WTC11 (cell line): ENCODE results near the gene FER1L5. TPM values are rescaled to one million over a fixed set of nuclear protein-coding genes. Genes with fewer than 3 reads are reported as not detected.

Experiments used
- ATAC-seq: fragments of 200-7000 bp; cut with Tn5 transposase; 2 replicates; pipeline ENCODE4 v1.10.0; 2021; ENCODE audit warnings: mild to moderate bottlenecking, moderate library complexity
- CTCF ChIA-PET: fragments of 300-600 bp; sonication (Branson Sonifier 250); formaldehyde crosslinking; loops from one replicate; lab custom pipeline; 2021; ENCODE audit warnings: antibody characterized with exemption; lab: Charles Lee
- POLR2A ChIA-PET: fragments of 350-600 bp; sonication (Branson Sonifier 250); formaldehyde crosslinking; loops from one replicate; lab custom pipeline; 2021; ENCODE audit warnings: antibody characterized with exemption; lab: Charles Lee
- DNase-seq: peaks from one replicate; pipeline ENCODE4 v3.0.0; 2021; ENCODE audit warnings: low spot score
- H3K27ac Mint-ChIP-seq: 2 replicates; pipeline ENCODE4 v1.8.0; 2021; ENCODE audit warnings: mixed read lengths
- H3K27me3 Mint-ChIP-seq: 2 replicates; pipeline ENCODE4 v1.8.0; 2021; ENCODE audit warnings: low read depth, mild to moderate bottlenecking, moderate library complexity, mixed read lengths
- H3K36me3 Mint-ChIP-seq: 2 replicates; pipeline ENCODE4 v1.8.0; 2021; ENCODE audit warnings: mixed read lengths
- H3K4me1 Mint-ChIP-seq: 2 replicates; pipeline ENCODE4 v1.8.0; 2022; ENCODE audit warnings: mixed read lengths
- H3K4me3 Mint-ChIP-seq: 2 replicates; pipeline ENCODE4 v1.8.0; 2021; ENCODE audit warnings: mild to moderate bottlenecking, moderate library complexity, mixed read lengths
- H3K9me3 Mint-ChIP-seq: 2 replicates; pipeline ENCODE4 v1.8.0; 2021; ENCODE audit warnings: mixed read lengths
- CREM ChIP-seq: sonication (generic); formaldehyde crosslinking; IDR thresholded peaks from 2 replicates; pipeline ENCODE4 v1.8.1; 2022; ENCODE audit warnings: mild to moderate bottlenecking, missing genetic modification reagents, moderate library complexity
- GRHL2 ChIP-seq: fragments of 250-450 bp; sonication (Bioruptor Pico); IDR thresholded peaks from 2 replicates; pipeline ENCODE4 v1.8.0; 2022; ENCODE audit warnings: mild to moderate bottlenecking, moderate library complexity; ENCODE audit not compliant: insufficient replicate concordance, severe bottlenecking
- HMGA2 ChIP-seq: fragments of 250-450 bp; sonication (Bioruptor Pico); IDR thresholded peaks from 2 replicates; pipeline ENCODE4 v1.4.0; 2021; ENCODE audit warnings: mild to moderate bottlenecking, moderate library complexity
- KAT7 ChIP-seq: sonication (generic); formaldehyde crosslinking; IDR thresholded peaks from 2 replicates; pipeline ENCODE4 v1.8.1; 2023; ENCODE audit warnings: missing genetic modification reagents, mild to moderate bottlenecking, borderline replicate concordance
- PRRX2 ChIP-seq: fragments of 250-450 bp; sonication (Bioruptor Pico); IDR thresholded peaks from 2 replicates; pipeline ENCODE4 v1.8.0; 2021; ENCODE audit warnings: mild to moderate bottlenecking
- RELA ChIP-seq: sonication (generic); formaldehyde crosslinking; IDR thresholded peaks from 2 replicates; pipeline ENCODE4 v1.8.1; 2022; ENCODE audit warnings: missing genetic modification reagents, mild to moderate bottlenecking, borderline replicate concordance
- RORB ChIP-seq: fragments of 250-450 bp; sonication (Bioruptor Pico); IDR thresholded peaks from 2 replicates; pipeline ENCODE4 v1.9.0; 2021; ENCODE audit warnings: mild to moderate bottlenecking
- SMAD3 ChIP-seq: sonication (generic); formaldehyde crosslinking; IDR thresholded peaks from 2 replicates; pipeline ENCODE4 v1.8.0; 2022; ENCODE audit warnings: missing genetic modification reagents, mild to moderate bottlenecking, borderline replicate concordance
- SMAD4 ChIP-seq: sonication (generic); formaldehyde crosslinking; IDR thresholded peaks from 2 replicates; pipeline ENCODE4 v1.8.0; 2022; ENCODE audit warnings: mild to moderate bottlenecking, missing genetic modification reagents
- SOX15 ChIP-seq: fragments of 250-450 bp; sonication (Bioruptor Pico); IDR thresholded peaks from 2 replicates; pipeline ENCODE4 v1.9.0; 2021; ENCODE audit warnings: mild to moderate bottlenecking
- TCF7 ChIP-seq: sonication (generic); formaldehyde crosslinking; IDR thresholded peaks from 2 replicates; pipeline ENCODE4 v1.8.0; 2022; ENCODE audit warnings: mild to moderate bottlenecking, low read depth, missing genetic modification reagents, moderate library complexity
- ZBTB21 ChIP-seq: sonication (generic); formaldehyde crosslinking; IDR thresholded peaks from 2 replicates; pipeline ENCODE4 v1.8.1; 2023; ENCODE audit warnings: mild to moderate bottlenecking, missing genetic modification reagents, borderline replicate concordance
- total RNA-seq: library from RNA; stranded (reverse); gene quantifications from 3 replicates; pipeline ENCODE4 v1.2.3, GENCODE V29; 2021
- TF ChIP-seq, protein P1 (sequence below): sonication (generic); formaldehyde crosslinking; IDR thresholded peaks from 2 replicates; pipeline ENCODE4 v1.8.1; 2022; ENCODE audit warnings: mild to moderate bottlenecking, moderate library complexity, missing genetic modification reagents
- TF ChIP-seq, protein P2 (sequence below): sonication (generic); formaldehyde crosslinking; IDR thresholded peaks from 2 replicates; pipeline ENCODE4 v1.8.1; 2022; ENCODE audit warnings: low read depth, missing genetic modification reagents, borderline replicate concordance
- TF ChIP-seq, protein P3 (sequence below): sonication (generic); formaldehyde crosslinking; IDR thresholded peaks from 2 replicates; pipeline ENCODE4 v1.8.0; 2022; ENCODE audit warnings: mild to moderate bottlenecking, missing genetic modification reagents
- TF ChIP-seq, protein P4 (sequence below): sonication (generic); formaldehyde crosslinking; IDR thresholded peaks from 2 replicates; pipeline ENCODE4 v1.8.0; 2022; ENCODE audit warnings: mild to moderate bottlenecking, missing genetic modification reagents

FER1L5 gene
- total RNA-seq, 1 experiment from 2014 or later, result 1.4 TPM

DNA sequence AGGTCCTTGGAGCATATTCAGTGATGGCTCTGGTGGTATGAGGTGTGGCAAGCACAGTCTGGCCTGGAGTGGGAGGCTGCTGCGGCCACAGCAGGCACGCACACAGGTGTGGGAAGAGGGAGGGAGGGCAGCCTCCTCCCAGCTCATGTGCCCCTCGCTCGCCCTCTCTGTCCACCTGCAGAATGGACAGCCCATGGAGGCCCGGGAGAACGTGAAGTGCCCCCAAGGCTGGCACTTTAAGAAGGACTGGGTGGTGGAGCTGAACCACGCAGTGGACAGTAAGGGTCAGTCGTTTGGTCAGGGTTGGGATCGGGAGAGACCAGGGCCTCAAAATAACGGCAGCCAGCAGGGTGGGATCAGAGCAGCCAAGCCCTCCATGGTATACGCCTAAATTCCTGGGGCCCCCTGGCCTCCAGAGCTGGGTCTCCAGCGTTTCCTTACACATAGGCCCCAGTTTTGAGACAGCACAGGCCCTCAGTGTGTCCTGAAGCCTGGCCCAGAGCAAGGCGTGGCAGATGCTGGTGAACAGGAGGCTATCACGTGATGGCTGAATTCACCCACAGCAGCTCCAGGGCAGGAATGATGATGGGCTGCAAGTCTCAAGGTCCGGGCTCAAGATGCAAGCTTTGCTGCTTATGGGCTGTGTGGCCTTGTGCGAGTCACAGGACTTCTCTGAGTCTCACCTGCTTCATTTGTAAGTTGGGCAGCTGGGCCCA, 47.9 kb downstream of the FER1L5 start (continued):
- TF ChIP-seq KAT7 (CRISPR knock-in tag) (no peak), GRHL2 (CRISPR knock-in tag) (no peak), HMGA2 (CRISPR knock-in tag) (no peak), ZBTB21 (CRISPR knock-in tag) (no peak), CREM (CRISPR knock-in tag) (no peak), PRRX2 (CRISPR knock-in tag) (no peak), RELA (CRISPR knock-in tag) (no peak), RORB (CRISPR knock-in tag) (no peak)
- TF ChIP-seq, protein P1, sequence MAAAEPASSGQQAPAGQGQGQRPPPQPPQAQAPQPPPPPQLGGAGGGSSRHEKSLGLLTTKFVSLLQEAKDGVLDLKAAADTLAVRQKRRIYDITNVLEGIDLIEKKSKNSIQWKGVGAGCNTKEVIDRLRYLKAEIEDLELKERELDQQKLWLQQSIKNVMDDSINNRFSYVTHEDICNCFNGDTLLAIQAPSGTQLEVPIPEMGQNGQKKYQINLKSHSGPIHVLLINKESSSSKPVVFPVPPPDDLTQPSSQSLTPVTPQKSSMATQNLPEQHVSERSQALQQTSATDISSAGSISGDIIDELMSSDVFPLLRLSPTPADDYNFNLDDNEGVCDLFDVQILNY (CRISPR knock-in tag), result no peak

DNA sequence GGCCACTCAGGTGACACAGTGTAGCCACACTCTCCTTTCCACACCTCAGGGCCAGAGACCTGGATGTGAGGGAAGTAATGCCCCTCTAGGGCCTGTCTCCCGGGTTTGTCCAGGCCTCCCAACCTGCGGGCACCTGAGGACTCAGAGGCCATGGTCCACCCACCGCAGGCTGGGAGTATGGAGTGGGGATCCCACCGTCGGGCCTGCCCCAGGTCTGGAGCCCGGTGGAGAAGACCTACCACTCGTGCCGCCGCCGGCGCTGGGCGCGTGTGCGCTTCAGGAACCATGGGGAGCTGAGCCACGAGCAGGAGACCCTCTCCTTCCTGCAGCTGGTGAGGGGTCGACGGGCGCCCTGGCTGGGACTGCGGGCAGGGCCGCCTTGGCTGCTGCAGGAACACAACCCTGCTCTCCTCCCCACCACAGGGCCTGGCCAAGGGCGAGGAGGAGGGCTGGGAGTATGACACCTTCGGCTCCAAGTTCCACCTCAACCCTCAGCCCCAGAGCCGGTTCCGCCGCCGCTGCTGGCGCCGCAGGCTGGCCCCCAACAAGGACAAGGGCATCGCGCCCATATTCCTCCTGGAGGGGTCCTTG, 48.6 kb downstream of the FER1L5 start:
- ChIA-PET POLR2A (no interaction called here), CTCF (interaction anchor here (1.1 kb wide), 1 partner anchor 8 kb away, joined by 3 read pairs; no protein-coding TSS in a partner anchor)
- Mint-ChIP-seq H3K27ac (no peak overlapping the region), H3K4me1 (no peaks in the 10 kb centered on the region), H3K36me3 (no peaks in the 10 kb centered on the region), H3K9me3 (no peaks in the 10 kb centered on the region)
- TF ChIP-seq SMAD4 (CRISPR knock-in tag) (no peak), SOX15 (CRISPR knock-in tag) (no peak)
- TF ChIP-seq, all 79 proteins: peak for 0
- H3K27me3 Mint-ChIP-seq, result no peaks in the 10 kb centered on the region
- H3K4me3 Mint-ChIP-seq, result no peak overlapping the region
- no peak for DNase-seq
- no peak for ATAC-seq

DNA sequence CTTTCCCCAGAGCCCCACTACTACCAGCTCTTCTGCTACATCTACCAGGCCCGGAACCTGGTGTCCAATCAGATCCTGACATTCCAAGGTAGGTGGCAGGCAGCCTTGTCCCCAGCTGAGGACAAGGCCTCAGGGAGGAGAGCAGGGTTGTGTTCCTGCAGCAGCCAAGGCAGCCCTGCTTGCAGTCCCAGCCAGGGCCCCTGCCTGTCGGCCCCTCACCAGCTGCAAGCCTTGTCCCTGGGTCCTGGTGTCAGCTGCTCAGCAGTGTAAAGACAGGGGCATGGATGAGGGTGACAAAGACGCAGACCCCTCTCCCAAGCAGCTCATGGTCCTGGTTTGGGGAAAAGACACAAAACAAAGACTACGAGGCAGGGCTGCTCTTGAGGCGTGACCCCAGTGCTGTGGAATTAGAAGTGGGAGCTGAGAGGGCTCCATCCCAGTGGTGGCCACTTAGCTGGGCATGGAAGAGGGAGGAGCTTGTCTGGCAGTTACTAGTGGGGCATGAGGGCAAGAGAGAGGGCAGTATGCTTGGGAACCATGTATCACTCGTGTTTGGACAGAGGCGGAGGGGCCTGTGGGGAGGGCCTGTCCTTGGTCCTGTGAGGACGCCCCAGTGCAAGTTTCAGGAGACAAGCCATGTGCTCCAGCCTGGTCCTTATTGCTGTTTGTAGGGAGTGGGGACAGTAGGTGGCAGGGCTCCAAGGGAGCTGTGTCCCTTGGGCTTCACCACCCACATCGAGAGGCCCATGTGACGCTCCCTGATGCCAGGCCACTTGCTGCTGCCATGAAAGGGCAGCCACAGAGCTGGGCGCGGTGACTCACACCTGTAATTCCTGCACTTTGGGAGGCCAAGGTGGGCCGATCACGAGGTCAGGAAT, 49.8 kb downstream of the FER1L5 start:
- POLR2A ChIA-PET, result no interaction called here
- Mint-ChIP-seq H3K4me3 (no peak overlapping the region), H3K27me3 (no peaks in the 10 kb centered on the region), H3K27ac (no peak overlapping the region), H3K36me3 (no peaks in the 10 kb centered on the region), H3K4me1 (no peaks in the 10 kb centered on the region), H3K9me3 (no peaks in the 10 kb centered on the region)
- no peak for DNase-seq
- TF ChIP-seq, protein P2, sequence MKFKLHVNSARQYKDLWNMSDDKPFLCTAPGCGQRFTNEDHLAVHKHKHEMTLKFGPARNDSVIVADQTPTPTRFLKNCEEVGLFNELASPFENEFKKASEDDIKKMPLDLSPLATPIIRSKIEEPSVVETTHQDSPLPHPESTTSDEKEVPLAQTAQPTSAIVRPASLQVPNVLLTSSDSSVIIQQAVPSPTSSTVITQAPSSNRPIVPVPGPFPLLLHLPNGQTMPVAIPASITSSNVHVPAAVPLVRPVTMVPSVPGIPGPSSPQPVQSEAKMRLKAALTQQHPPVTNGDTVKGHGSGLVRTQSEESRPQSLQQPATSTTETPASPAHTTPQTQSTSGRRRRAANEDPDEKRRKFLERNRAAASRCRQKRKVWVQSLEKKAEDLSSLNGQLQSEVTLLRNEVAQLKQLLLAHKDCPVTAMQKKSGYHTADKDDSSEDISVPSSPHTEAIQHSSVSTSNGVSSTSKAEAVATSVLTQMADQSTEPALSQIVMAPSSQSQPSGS (CRISPR knock-in tag), result no peak
- TF ChIP-seq SMAD3 (CRISPR knock-in tag) (no peak), CREM (CRISPR knock-in tag) (no peak), SMAD4 (CRISPR knock-in tag) (no peak), TCF7 (CRISPR knock-in tag) (no peak), KAT7 (CRISPR knock-in tag) (no peak)
- TF ChIP-seq, protein P3, sequence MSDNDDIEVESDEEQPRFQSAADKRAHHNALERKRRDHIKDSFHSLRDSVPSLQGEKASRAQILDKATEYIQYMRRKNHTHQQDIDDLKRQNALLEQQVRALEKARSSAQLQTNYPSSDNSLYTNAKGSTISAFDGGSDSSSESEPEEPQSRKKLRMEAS (CRISPR knock-in tag), result no peak
- TF ChIP-seq, protein P1 (CRISPR knock-in tag), result no peak
- TF ChIP-seq, protein P4, sequence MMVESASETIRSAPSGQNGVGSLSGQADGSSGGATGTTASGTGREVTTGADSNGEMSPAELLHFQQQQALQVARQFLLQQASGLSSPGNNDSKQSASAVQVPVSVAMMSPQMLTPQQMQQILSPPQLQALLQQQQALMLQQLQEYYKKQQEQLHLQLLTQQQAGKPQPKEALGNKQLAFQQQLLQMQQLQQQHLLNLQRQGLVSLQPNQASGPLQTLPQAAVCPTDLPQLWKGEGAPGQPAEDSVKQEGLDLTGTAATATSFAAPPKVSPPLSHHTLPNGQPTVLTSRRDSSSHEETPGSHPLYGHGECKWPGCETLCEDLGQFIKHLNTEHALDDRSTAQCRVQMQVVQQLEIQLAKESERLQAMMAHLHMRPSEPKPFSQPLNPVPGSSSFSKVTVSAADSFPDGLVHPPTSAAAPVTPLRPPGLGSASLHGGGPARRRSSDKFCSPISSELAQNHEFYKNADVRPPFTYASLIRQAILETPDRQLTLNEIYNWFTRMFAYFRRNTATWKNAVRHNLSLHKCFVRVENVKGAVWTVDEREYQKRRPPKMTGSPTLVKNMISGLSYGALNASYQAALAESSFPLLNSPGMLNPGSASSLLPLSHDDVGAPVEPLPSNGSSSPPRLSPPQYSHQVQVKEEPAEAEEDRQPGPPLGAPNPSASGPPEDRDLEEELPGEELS (CRISPR knock-in tag), result no peak
- CTCF ChIA-PET, result interaction anchor here (0.7 to 1.5 kb wide), 3 partner anchors 70 to 138 kb away, joined by 3 to 4 read pairs (median 3); no protein-coding TSS in a partner anchor
- no peak for ATAC-seq
